Fibroblast of skin of abdomen (primary cell): ENCODE data around the gene TTYH3.

Experiments used
- DNase-seq: peaks from one replicate; pipeline ENCODE4 v3.0.0-alpha.2; 2013

The TTYH3 gene

GRCh38 chr7:2710286-2710655, 78.5 kb downstream of the TTYH3 start:
- no peak for DNase-seq

- DNase-seq, result no peak
These were observed 79.2 kb downstream of the TTYH3 start for GRCh38 chr7:2710901-2711551.

- DNase-seq, result no peak
These were observed 80.3 kb downstream of the TTYH3 start for GRCh38 chr7:2711895-2712675.

- no peak for DNase-seq
These were observed 81.6 kb downstream of the TTYH3 start for GRCh38 chr7:2713370-2713769.

GRCh38 chr7:2713978-2714377, 82.2 kb downstream of the TTYH3 start:
- DNase-seq, result no peak
